Measurements from ENCODE around the gene PREPL.
"Not testable (repeated sequence)": the region's sequence is repeated elsewhere in the genome, so short reads cannot be mapped to it uniquely, and the experiment has no call there.

PREPL gene

GRCh38 chr2:44347526-44347925 is 13.8 kb downstream of the PREPL start:
- DNase-seq = no peak

DNA sequence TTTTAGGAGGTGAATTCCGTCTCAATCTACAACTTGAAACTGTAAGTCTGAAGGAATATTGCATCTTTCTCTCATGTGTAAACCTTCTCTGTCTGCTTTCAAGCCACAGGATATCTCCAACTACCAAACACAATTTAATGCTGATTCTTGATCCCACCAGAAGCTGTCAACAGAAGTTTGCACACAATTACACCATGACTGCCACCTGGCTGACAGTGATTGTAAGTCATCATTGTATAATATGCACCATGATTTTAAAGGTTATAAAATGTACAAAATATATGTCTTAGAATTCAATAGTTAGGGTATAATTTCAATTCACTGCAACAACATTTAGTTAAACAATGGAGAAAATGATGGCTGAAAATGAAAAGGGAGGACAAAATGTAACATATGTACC is 18.4 kb downstream of the PREPL start:
- DNase-seq = no peak

- no peak for DNase-seq
Measured at GRCh38 chr2:44335806-44336538, 25.3 kb downstream of the PREPL start.

DNA sequence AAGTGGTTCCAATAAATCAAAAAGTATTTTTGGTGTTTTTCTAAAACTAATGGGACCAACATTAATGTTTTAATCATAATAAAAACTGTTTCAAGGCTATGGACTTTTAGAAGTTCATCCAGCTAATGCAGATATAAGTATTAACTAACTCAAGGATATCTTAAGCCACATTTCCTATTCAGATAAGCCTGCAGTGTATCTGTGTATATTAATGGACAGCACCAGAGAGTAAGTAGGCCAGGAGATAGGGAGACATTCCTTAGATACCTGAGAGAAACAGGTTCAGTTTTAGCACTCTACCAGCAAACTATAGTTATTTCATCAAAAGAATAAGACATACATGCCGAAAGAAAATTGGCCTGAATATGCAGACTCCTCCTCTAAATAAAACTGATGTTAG is 27.3 kb downstream of the PREPL start:
- DNase-seq = no peak

GRCh38 chr2:44330801-44331200 is 30.5 kb downstream of the PREPL start:
- DNase-seq = no peak

GRCh38 chr2:44329343-44329742 is 32.0 kb downstream of the PREPL start:
- DNase-seq = no peak

GRCh38 chr2:44328750-44329149 is 32.5 kb downstream of the PREPL start:
- DNase-seq = no peak

- DNase-seq = no peak
Measured at GRCh38 chr2:44326548-44327264, 34.6 kb downstream of the PREPL start.

DNA sequence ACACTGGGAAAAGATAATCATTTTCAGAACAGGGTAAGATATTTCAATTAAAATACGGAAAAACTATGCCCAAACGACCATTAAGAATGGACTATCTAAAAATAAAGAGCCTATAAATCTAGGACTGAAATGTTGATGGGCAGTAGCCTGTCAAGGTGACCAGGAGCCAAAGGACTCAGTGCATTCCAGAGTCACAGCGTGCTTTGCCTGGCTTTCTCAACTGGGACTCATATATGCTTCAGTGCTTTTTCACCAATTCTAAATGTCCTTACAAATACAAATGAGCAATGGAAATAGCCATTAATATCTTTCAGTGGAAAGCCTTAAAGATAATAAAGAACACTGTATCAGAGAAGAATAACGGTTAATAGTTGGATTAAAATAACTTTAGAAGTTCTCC is 35.4 kb downstream of the PREPL start:
- DNase-seq = no peak

DNA sequence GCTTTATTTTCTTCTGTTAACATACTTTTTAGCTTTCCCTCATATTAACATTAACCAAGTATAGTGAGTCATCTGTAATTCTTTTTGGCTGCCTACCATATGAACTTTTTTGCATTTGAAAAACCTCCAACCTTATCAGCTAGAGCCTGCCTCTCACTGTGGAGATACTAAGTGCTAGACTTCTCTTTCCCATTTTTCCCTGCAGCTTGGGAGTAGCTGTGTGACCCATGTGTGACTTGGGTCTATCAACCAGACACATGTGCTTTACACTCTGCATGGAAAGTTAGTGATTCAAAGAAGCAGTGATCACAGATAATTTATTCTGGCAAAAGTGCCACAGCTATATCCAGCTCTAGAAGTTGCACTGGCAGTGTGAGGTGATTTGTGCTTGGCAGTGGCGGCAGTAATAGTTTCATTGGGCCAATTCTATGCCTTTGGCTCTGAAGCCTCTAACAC is 36.3 kb downstream of the PREPL start:
- DNase-seq = no peak

DNA sequence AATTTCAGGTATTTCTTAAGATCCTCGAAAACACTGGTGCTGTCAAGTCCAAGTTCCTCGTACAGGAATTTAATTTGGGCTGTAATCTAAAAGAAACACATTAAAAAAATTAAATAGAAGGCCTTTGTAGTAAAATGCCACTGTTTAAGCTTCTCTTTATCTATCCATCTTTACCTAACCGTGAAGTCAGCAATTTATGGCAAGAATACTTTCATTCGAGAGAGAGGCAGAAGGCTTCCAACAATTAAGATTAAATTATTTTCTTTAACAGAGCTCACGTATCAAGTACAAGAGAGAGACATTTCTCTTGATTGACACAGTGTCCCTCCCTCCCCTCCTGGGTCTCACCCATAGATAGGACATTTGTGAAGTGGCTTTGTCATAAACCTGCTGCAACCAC is 39.9 kb downstream of the PREPL start:
- no peak for DNase-seq

DNA sequence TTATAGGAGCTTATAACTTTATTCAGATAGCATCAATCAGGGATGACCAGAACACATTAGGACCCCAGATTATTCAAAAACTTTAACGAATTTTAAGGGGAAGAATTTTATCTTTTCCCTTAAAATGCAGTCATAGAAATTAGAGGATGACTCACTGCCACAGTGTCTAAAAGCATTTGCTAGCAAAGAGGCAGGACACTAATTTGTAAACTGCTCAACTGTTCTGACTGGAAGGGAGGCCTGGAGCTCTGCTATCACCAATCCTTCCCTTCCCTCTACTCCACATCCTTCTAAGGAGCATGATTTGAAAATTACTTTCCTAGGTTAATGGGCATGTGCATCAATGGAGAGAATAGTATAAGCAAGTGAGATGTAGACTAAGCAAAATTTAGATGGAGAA is 40.5 kb downstream of the PREPL start:
- DNase-seq = no peak

DNA sequence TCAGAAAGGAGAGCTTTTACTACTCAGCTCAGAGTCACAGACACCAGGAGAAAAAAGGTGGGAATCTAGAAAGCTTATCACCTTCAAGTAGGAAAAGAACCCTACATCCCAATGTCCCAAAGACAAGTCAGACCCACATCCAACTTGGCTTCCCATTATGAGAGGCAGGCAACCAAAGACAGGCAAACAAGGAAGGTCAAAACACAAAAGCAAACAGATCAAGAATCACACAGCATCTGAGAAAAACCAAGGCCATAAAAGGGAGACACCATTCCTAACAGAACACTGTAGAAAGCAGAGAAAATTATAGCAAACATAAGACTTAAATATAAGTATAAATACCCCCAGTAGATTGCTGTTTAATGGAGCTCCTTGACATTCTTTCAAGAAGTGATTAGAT is 45.3 kb downstream of the PREPL start:
- no peak for DNase-seq

GRCh38 chr2:44314362-44314761 is 46.9 kb downstream of the PREPL start:
- DNase-seq = no peak

DNA sequence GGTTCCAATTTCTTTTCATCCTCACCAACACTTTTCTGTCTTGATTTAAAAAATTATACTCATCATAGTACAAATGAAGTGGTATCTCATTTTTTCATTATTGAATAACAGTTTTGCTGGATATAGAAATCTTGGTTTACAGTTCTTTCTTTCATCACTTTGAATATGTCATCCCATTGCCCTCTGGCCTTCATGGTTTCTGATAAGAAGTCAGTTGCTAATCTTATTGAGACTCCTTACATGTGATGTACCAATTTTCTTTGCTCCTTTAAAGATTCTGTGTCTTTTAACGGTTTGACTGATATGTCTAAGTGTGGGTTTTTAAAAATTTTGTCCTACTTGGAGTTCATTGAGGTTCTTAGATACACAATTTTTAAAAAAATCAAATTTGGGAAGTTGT is 51.0 kb downstream of the PREPL start:
- no peak for DNase-seq

- no peak for DNase-seq
Measured at GRCh38 chr2:44305882-44306281, 55.4 kb downstream of the PREPL start.

- DNase-seq = no peak
Measured at GRCh38 chr2:44304258-44304657, 57.0 kb downstream of the PREPL start.

DNA sequence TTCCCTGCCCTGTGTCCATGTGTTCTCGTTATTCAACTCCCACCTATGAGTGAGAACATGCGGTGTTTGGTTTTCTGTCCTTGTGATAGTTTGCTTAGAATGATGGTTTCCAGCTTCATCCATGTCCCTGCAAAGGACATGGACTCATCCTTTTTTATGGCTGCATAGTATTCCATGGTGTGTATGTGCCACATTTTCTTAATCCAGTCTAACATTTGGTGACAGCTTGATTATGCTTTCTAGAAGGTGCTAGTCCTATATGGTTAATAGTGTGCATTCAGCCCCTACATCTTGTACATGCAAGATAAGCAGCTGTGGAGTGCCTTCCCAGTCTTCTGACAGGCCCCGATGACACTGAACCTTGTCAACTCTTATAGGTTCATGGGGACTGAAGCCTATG is 57.5 kb downstream of the PREPL start:
- not testable (repeated sequence) for DNase-seq

- no peak for DNase-seq
Measured at GRCh38 chr2:44301111-44301510, 60.2 kb downstream of the PREPL start.

GRCh38 chr2:44299635-44300034 is 61.7 kb downstream of the PREPL start:
- DNase-seq = no peak

DNA sequence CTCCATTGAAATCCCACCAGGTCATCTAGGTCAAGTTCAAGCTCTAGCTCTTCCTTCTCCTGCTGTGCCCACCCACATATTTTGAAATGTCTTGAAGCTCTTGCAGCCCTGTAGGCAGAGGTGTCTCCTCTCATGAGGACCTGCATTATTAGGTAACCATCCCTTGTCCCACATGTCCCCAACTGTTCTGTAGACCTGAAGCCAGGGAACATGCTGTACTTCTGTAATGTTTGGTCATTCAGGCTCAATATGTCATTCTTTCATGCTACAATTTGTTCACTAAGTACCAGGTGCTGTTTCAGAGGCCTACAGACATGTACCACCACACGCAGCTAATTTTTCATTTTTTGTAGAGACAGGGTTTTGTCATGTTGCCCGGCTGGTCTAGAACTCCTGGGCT is 63.9 kb downstream of the PREPL start:
- no peak for DNase-seq

GRCh38 chr2:44296653-44297052 is 64.6 kb downstream of the PREPL start:
- DNase-seq = no peak

GRCh38 chr2:44295633-44296359 is 65.5 kb downstream of the PREPL start:
- DNase-seq = peak in 1 of 2 experiments; percentile 1

- DNase-seq = no peak
Measured at GRCh38 chr2:44295113-44295512, 66.2 kb downstream of the PREPL start.

All from activated CD4-positive, alpha-beta T cell treated with anti-CD3 and anti-CD28 coated beads, Interleukin-2, amount 50 U/mL, for 4 hours (primary cell).